Measurements from ENCODE around the gene IFIT5. TPM values are rescaled to one million over a fixed set of nuclear protein-coding genes. Genes with fewer than 3 reads are reported as not detected.
A peak's percentile ranks its signal among the peaks of the same experiment; 100 is the strongest.

The IFIT5 gene
- total RNA-seq, result 10 to 100 TPM; 17.7 to 23.6 (median 20.4) TPM
- 36.1 TPM for total RNA-seq (2013)

GRCh38 chr10:89414146-89414878 is at the start of gene IFIT5:
IFIT5 (plus strand) TSS chr10:89414568; CDS start chr10:89414799, 231 bp downstream.
- DNase-seq (peak; percentile 66 to 82), ATAC-seq (peak; percentile 76 to 87 (median 82))
- Mint-ChIP-seq H3K9me3 (no peaks in the 10 kb centered on the region), H3K27me3 (ENCODE audit: low read depth in 2 of 2) (no peaks in the 10 kb centered on the region), H3K36me3 (no peaks in the 10 kb centered on the region), H3K4me3 (peak within 1 kb of the TSS; percentile 92), H3K4me1 (peaks cover 38 to 44% of the 10 kb centered on the region in 2 donors), H3K27ac (peak within 1 kb of the TSS; percentile 90 to 95)
- peak within 1 kb of the TSS; percentile 51 for H3K4me3 ChIP-seq (ENCODE audit: low read length)
- peaks cover 22% of the 10 kb centered on the region for H3K4me1 ChIP-seq (ENCODE audit: control insufficient read depth, insufficient read depth, low read length)
- H3K27ac ChIP-seq (ENCODE audit: low read length), result peak within 1 kb of the TSS; percentile 79
- no peak for TF ChIP-seq CTCF (IDR thresholded peaks at IDR 0.05)
- H3K36me3 ChIP-seq (ENCODE audit: control insufficient read depth, insufficient read depth, low read length), result peaks cover 8% of the 10 kb centered on the region
- intact Hi-C loops (cut with micrococcal nuclease), result loop anchor here (1.0 to 10.0 kb wide), 4 partner anchors 22 to 290 kb away; partner anchors contain the start of genes IFIT1 and KIF20B
- WGBS (ENCODE audit: insufficient coverage), result under 1% methylated on average over 48 of the region's 48 CpGs
- no peaks in the 10 kb centered on the region for H3K27me3 ChIP-seq (ENCODE audit: control insufficient read depth, insufficient read depth, low read length)
- no peaks in the 10 kb centered on the region for H3K9me3 ChIP-seq (ENCODE audit: control insufficient read depth, insufficient read depth, low read length)

GRCh38 chr10:89367529-89367928 is 46.8 kb upstream of the IFIT5 start:
- intact Hi-C loops (cut with micrococcal nuclease), result loop anchor here (1.0 kb wide), 1 partner anchor 25 kb away; the partner anchor contains the start of gene IFIT1
- Mint-ChIP-seq H3K9me3 (no peaks in the 10 kb centered on the region), H3K27ac (peak overlapping the region; percentile 54 to 71), H3K4me1 (peaks cover 23 to 30% of the 10 kb centered on the region in 2 donors), H3K4me3 (peak overlapping the region; percentile 19), H3K27me3 (ENCODE audit: low read depth in 2 of 2) (peaks cover 0 to 12% of the 10 kb centered on the region in 2 donors), H3K36me3 (no peaks in the 10 kb centered on the region)
- H3K4me1 ChIP-seq (ENCODE audit: control insufficient read depth, insufficient read depth, low read length), result peaks cover 9% of the 10 kb centered on the region
- H3K27ac ChIP-seq (ENCODE audit: low read length), result peak overlapping the region; percentile 15
- no peaks in the 10 kb centered on the region for H3K9me3 ChIP-seq (ENCODE audit: control insufficient read depth, insufficient read depth, low read length)
- TF ChIP-seq CTCF (IDR thresholded peaks at IDR 0.05), result no peak
- DNase-seq, result peak; percentile 35 to 68
- H3K36me3 ChIP-seq (ENCODE audit: control insufficient read depth, insufficient read depth, low read length), result no peaks in the 10 kb centered on the region
- H3K27me3 ChIP-seq (ENCODE audit: control insufficient read depth, insufficient read depth, low read length), result no peaks in the 10 kb centered on the region
- no peak overlapping the region for H3K4me3 ChIP-seq (ENCODE audit: low read length)
- WGBS (ENCODE audit: insufficient coverage), result 60% methylated on average over 4 of the region's 4 CpGs
- peak; percentile 89 to 95 (median 91) for ATAC-seq

GRCh38 chr10:89368129-89368528 is 46.2 kb upstream of the IFIT5 start:
- WGBS (ENCODE audit: insufficient coverage), result 60% methylated on average over 1 of the region's 1 CpG
- Mint-ChIP-seq H3K27me3 (ENCODE audit: low read depth in 2 of 2) (peaks cover 0 to 16% of the 10 kb centered on the region in 2 donors), H3K36me3 (no peaks in the 10 kb centered on the region), H3K4me3 (no peak overlapping the region), H3K9me3 (no peaks in the 10 kb centered on the region), H3K27ac (peak overlapping the region; percentile 54 to 71), H3K4me1 (peaks cover 23 to 30% of the 10 kb centered on the region in 2 donors)
- no peaks in the 10 kb centered on the region for H3K36me3 ChIP-seq (ENCODE audit: control insufficient read depth, insufficient read depth, low read length)
- intact Hi-C loops (cut with micrococcal nuclease), result loop anchor here (2.0 kb wide), 1 partner anchor 67 kb away; no protein-coding TSS in a partner anchor
- no peak for TF ChIP-seq CTCF (IDR thresholded peaks at IDR 0.05)
- no peaks in the 10 kb centered on the region for H3K9me3 ChIP-seq (ENCODE audit: control insufficient read depth, insufficient read depth, low read length)
- ATAC-seq (no peak), DNase-seq (no peak)
- no peak overlapping the region for H3K4me3 ChIP-seq (ENCODE audit: low read length)
- no peaks in the 10 kb centered on the region for H3K27me3 ChIP-seq (ENCODE audit: control insufficient read depth, insufficient read depth, low read length)
- H3K4me1 ChIP-seq (ENCODE audit: control insufficient read depth, insufficient read depth, low read length), result peaks cover 9% of the 10 kb centered on the region
- H3K27ac ChIP-seq (ENCODE audit: low read length), result peak overlapping the region; percentile 15

Data from natural killer cell (primary cell).